Esophagus squamous epithelium (tissue), 4 donors: ENCODE measurements around the gene SH3D21.

Experiments
- POLR2A ChIP-seq, 4 donors: fragments of 450-650 bp; IDR thresholded peaks; one replicate each; pipeline ENCODE4 v1.6.1; 2017; ENCODE audit warnings: antibody characterized with exemption in 4 of 4, mild to moderate bottlenecking in 4 of 4, moderate library complexity in 3 of 4
- TF ChIP-seq, protein P1 (sequence below), 6 experiments: fragments of 450-650 bp in 4 of 6; fragments of 200-600 bp in 2 of 6; sonication (generic) in 2 of 6; IDR thresholded peaks; one replicate each; pipeline ENCODE4 v1.5.1; 2016 to 2019; ENCODE audit warnings: antibody characterized with exemption in 6 of 6, mild to moderate bottlenecking in 4 of 6, moderate library complexity in 4 of 6

DNA sequence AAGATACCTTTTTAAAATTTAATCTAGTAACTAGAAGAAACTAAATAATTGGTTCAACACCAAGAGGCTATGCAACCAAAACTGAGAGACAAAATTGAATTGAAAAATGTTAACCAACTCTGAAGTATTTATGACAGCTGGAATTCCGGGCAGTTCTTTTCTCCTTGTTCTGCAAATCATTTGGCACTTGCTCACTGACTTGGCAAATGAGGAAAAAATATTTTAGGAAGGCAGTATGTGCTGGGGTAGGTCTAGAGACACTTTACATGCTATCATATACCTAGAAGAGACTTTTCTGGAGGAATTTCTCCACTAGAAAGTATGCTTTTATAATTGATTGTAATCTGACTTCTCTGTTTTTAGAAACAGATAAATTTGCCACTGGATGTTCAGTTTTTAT is 22.1 kb upstream of the SH3D21 start:
- TF ChIP-seq, protein P1, sequence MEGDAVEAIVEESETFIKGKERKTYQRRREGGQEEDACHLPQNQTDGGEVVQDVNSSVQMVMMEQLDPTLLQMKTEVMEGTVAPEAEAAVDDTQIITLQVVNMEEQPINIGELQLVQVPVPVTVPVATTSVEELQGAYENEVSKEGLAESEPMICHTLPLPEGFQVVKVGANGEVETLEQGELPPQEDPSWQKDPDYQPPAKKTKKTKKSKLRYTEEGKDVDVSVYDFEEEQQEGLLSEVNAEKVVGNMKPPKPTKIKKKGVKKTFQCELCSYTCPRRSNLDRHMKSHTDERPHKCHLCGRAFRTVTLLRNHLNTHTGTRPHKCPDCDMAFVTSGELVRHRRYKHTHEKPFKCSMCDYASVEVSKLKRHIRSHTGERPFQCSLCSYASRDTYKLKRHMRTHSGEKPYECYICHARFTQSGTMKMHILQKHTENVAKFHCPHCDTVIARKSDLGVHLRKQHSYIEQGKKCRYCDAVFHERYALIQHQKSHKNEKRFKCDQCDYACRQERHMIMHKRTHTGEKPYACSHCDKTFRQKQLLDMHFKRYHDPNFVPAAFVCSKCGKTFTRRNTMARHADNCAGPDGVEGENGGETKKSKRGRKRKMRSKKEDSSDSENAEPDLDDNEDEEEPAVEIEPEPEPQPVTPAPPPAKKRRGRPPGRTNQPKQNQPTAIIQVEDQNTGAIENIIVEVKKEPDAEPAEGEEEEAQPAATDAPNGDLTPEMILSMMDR (IDR thresholded peaks at IDR 0.05) = no peak
- TF ChIP-seq POLR2A (IDR thresholded peaks at IDR 0.05) = no peak
